ENCODE measurements around the gene PLK5.

GRCh38 chr19:1563251-1563650, 39.4 kb downstream of the PLK5 start:
- TF ChIP-seq CTCF (conservative IDR thresholded peaks at IDR 0.05; ENCODE audit: low read length) (no peak), EZH2phosphoT487 (IDR thresholded peaks at IDR 0.05; ENCODE audit: borderline replicate concordance) (no peak)
